Measurements from ENCODE around the gene FIGLA. TPM values are rescaled to one million over a fixed set of nuclear protein-coding genes. Genes with fewer than 3 reads are reported as not detected.

FIGLA gene
- total and polyA plus RNA-seq, 11 donors = not detected

GRCh38 chr2:70757966-70758365 is 32.5 kb downstream of the FIGLA start:
- H3K4me3 ChIP-seq = no peak overlapping the region
- no peak for DNase-seq
- no peaks in the 10 kb centered on the region for H3K4me1 ChIP-seq
- H3K9me3 ChIP-seq = no peaks in the 10 kb centered on the region
- H3K27me3 ChIP-seq = peaks cover 0 to 25% (median 0%) of the 10 kb centered on the region in 9 donors
- H3K36me3 ChIP-seq = no peaks in the 10 kb centered on the region
- intact Hi-C loops (cut with DNase I) = no loop called here
- ATAC-seq = no peak
- WGBS, 4 donors = 93 to 94% (median 94%) methylated on average over 7 of the region's 7 CpGs
- no peak for TF ChIP-seq POLR2A (IDR thresholded peaks at IDR 0.05)
- H3K27ac ChIP-seq = no peak overlapping the region

- no peak for ATAC-seq
- H3K9me3 ChIP-seq = no peaks in the 10 kb centered on the region
- H3K27ac ChIP-seq = no peak overlapping the region
- no peak overlapping the region for H3K4me3 ChIP-seq
- WGBS, 4 donors = 77 to 83% (median 79%) methylated on average over 4 of the region's 4 CpGs
- DNase-seq = no peak
- intact Hi-C loops (cut with DNase I) = no loop called here
- TF ChIP-seq, protein P1, sequence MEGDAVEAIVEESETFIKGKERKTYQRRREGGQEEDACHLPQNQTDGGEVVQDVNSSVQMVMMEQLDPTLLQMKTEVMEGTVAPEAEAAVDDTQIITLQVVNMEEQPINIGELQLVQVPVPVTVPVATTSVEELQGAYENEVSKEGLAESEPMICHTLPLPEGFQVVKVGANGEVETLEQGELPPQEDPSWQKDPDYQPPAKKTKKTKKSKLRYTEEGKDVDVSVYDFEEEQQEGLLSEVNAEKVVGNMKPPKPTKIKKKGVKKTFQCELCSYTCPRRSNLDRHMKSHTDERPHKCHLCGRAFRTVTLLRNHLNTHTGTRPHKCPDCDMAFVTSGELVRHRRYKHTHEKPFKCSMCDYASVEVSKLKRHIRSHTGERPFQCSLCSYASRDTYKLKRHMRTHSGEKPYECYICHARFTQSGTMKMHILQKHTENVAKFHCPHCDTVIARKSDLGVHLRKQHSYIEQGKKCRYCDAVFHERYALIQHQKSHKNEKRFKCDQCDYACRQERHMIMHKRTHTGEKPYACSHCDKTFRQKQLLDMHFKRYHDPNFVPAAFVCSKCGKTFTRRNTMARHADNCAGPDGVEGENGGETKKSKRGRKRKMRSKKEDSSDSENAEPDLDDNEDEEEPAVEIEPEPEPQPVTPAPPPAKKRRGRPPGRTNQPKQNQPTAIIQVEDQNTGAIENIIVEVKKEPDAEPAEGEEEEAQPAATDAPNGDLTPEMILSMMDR (IDR thresholded peaks at IDR 0.05) = no peak
- no peak for TF ChIP-seq POLR2A (IDR thresholded peaks at IDR 0.05)
- H3K36me3 ChIP-seq = no peaks in the 10 kb centered on the region
- no peaks in the 10 kb centered on the region for H3K4me1 ChIP-seq
- peaks cover 0 to 25% (median 0%) of the 10 kb centered on the region in 9 donors for H3K27me3 ChIP-seq
Measured at GRCh38 chr2:70757360-70757759, 33.1 kb downstream of the FIGLA start.

DNA sequence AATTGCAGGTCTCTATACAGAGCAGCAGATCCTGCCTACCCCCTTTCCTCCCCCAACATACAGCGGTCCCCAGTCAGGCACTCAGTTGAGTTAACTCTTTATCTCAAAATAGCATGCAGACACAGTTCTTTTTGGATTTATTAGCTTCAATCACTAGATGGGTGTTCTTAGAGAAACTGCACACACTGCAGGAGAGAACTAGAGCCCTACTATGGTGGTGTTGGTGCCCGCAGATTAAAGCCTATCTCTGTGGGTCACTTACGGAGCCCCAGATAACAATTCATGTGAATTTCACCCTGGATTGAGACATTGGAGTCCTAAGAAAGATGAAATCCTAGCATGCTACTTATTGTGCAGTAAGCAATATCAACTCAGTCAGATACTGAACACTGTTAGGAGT is 34.3 kb downstream of the FIGLA start:
- H3K4me1 ChIP-seq = no peaks in the 10 kb centered on the region
- H3K36me3 ChIP-seq = no peaks in the 10 kb centered on the region
- no peaks in the 10 kb centered on the region for H3K9me3 ChIP-seq
- intact Hi-C loops (cut with DNase I) = no loop called here
- no peak overlapping the region for H3K4me3 ChIP-seq
- no peak overlapping the region for H3K27ac ChIP-seq
- DNase-seq (no peak), ATAC-seq (no peak)
- TF ChIP-seq, protein P1 (IDR thresholded peaks at IDR 0.05) = no peak
- TF ChIP-seq POLR2A (IDR thresholded peaks at IDR 0.05) = no peak
- H3K27me3 ChIP-seq = peaks cover 0 to 25% (median 0%) of the 10 kb centered on the region in 9 donors
- WGBS, 4 donors = 85 to 93% (median 91%) methylated on average over 3 of the region's 3 CpGs

GRCh38 chr2:70753902-70754301 is 36.5 kb downstream of the FIGLA start:
- DNase-seq (no peak), ATAC-seq (no peak)
- no peaks in the 10 kb centered on the region for H3K4me1 ChIP-seq
- no peaks in the 10 kb centered on the region for H3K36me3 ChIP-seq
- intact Hi-C loops (cut with DNase I) = no loop called here
- WGBS, 4 donors = 89 to 96% (median 92%) methylated on average over 4 of the region's 4 CpGs
- H3K4me3 ChIP-seq = no peak overlapping the region
- H3K9me3 ChIP-seq = no peaks in the 10 kb centered on the region
- no peak overlapping the region for H3K27ac ChIP-seq
- peaks cover 0 to 25% (median 0%) of the 10 kb centered on the region in 9 donors for H3K27me3 ChIP-seq
- TF ChIP-seq, protein P1 (IDR thresholded peaks at IDR 0.05) = no peak
- TF ChIP-seq POLR2A (IDR thresholded peaks at IDR 0.05) = no peak

GRCh38 chr2:70753031-70753430 is 37.4 kb downstream of the FIGLA start:
- ATAC-seq = no peak
- no peak for TF ChIP-seq POLR2A (IDR thresholded peaks at IDR 0.05)
- TF ChIP-seq, protein P1 (IDR thresholded peaks at IDR 0.05) = no peak

More at GRCh38 chr2:70753031-70753430, 37.4 kb downstream of the FIGLA start:
- peaks cover 0 to 22% (median 0%) of the 10 kb centered on the region in 9 donors for H3K27me3 ChIP-seq
- no peaks in the 10 kb centered on the region for H3K4me1 ChIP-seq
- intact Hi-C loops (cut with DNase I) = no loop called here
- H3K9me3 ChIP-seq = no peaks in the 10 kb centered on the region
- H3K4me3 ChIP-seq = no peak overlapping the region
- DNase-seq = no peak
- no peak overlapping the region for H3K27ac ChIP-seq
- no peaks in the 10 kb centered on the region for H3K36me3 ChIP-seq
